ENCODE results near the gene KIF5A.

The KIF5A gene

GRCh38 chr12:57606399-57606798, 56.6 kb downstream of the KIF5A start:
- TF ChIP-seq, protein P1, sequence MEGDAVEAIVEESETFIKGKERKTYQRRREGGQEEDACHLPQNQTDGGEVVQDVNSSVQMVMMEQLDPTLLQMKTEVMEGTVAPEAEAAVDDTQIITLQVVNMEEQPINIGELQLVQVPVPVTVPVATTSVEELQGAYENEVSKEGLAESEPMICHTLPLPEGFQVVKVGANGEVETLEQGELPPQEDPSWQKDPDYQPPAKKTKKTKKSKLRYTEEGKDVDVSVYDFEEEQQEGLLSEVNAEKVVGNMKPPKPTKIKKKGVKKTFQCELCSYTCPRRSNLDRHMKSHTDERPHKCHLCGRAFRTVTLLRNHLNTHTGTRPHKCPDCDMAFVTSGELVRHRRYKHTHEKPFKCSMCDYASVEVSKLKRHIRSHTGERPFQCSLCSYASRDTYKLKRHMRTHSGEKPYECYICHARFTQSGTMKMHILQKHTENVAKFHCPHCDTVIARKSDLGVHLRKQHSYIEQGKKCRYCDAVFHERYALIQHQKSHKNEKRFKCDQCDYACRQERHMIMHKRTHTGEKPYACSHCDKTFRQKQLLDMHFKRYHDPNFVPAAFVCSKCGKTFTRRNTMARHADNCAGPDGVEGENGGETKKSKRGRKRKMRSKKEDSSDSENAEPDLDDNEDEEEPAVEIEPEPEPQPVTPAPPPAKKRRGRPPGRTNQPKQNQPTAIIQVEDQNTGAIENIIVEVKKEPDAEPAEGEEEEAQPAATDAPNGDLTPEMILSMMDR (IDR thresholded peaks at IDR 0.05; ENCODE audit: insufficient read depth, low read length, missing control alignments) = no peak
- CTCF ChIA-PET = interaction anchor here (1.1 to 5.0 kb wide), 5 partner anchors 14 to 27 kb away, joined by 3 to 35 read pairs (median 5); partner anchors contain the start of gene B4GALNT1
- DNase-seq (ENCODE audit: low read depth, low spot score) = no peak
- POLR2A ChIA-PET = no interaction called here
- H3K4me3 ChIP-seq (ENCODE audit: low read depth, low read length) = no peak overlapping the region

- ChIA-PET CTCF (interaction anchor here (1.1 to 5.0 kb wide), 5 partner anchors 13 to 26 kb away, joined by 3 to 35 read pairs (median 8); partner anchors contain the start of gene B4GALNT1), POLR2A (no interaction called here)
- TF ChIP-seq, protein P1 (IDR thresholded peaks at IDR 0.05; ENCODE audit: insufficient read depth, low read length, missing control alignments) = no peak
- H3K4me3 ChIP-seq (ENCODE audit: low read depth, low read length) = no peak overlapping the region
- no peak for DNase-seq (ENCODE audit: low read depth, low spot score)
These were observed 57.0 kb downstream of the KIF5A start for GRCh38 chr12:57606821-57607220.

DNA sequence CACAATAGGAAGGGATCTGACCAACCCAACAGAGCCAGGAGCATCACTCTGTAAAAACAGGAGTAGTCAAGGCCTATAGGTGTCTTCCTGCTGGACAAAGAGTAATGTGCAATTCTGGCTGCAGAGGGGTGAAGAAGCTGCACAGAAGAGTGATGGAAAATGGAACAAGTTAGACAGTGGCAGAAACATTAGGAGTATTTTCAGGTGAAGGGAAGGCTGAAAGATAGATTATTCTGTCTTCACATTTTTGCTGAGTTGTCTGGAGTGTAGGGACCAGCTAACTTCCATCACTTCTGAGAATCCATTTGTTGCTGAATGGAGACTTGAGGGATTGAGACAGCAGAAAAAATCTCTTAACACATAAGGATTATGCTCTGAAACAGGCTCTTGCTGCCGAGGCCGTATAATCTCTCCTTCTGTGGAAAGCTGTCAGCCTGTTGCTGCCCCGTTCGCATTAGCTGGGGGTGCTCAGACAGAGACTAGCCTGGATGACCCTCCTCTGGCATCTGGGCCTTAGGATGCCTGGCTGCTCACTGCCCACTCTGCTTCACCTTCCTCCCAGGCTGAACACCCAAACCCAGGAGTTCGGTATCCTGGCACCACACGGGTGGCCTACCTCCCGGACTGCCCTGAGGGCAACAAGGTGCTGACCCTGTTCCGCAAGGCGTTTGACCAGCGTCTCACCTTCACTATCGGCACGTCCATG, 58.3 kb downstream of the KIF5A start:
- no peak for DNase-seq (ENCODE audit: low read depth, low spot score)
- TF ChIP-seq, protein P1 (IDR thresholded peaks at IDR 0.05; ENCODE audit: insufficient read depth, low read length, missing control alignments) = no peak
- no peak overlapping the region for H3K4me3 ChIP-seq (ENCODE audit: low read depth, low read length)
- ChIA-PET CTCF (interaction anchor here (1.1 to 9.9 kb wide), 6 partner anchors 13 to 25 kb away, joined by 3 to 113 read pairs (median 6); partner anchors contain the start of gene B4GALNT1), POLR2A (no interaction called here)

DNA sequence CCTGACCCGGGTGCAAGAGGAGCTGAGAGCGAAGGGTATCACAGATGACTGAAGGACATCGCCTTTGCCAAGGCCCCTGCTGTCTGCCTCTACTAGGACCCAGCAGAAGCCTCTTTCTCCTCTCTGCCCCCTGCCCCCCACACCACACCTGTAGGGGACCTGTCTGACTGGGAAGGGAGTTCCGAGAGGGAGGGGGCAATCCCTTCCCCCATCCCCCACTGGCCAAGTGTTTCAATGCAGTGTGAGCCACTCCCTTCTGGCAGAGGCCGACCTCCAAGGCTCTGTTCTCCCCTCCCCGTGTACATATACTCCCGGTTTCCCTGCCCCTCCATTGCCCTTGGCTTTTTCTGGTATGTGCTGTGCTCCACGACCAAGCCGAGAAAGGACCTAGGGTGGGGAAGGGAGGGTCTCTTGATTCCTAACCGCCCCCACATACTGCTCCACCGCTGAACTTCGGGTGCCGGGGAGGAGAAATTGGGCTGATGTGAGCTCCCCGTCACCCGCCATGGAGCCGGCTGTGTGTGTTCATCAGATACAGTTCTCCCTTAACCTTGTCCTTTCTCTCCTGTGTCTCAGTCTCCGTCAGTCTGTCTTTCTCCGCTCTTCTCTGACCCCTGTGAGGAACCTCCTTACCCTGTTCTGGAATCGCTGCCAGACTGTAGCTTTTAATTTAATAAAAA, 59.4 kb downstream of the KIF5A start:
- ChIA-PET POLR2A (no interaction called here), CTCF (interaction anchor here (1.2 to 9.9 kb wide), 5 partner anchors 9 to 26 kb away, joined by 3 to 113 read pairs (median 3); partner anchors contain the start of gene B4GALNT1)
- no peak for DNase-seq (ENCODE audit: low read depth, low spot score)
- no peak overlapping the region for H3K4me3 ChIP-seq (ENCODE audit: low read depth, low read length)
- TF ChIP-seq, protein P1 (IDR thresholded peaks at IDR 0.05; ENCODE audit: insufficient read depth, low read length, missing control alignments) = no peak

GRCh38 chr12:57609781-57610553, 60.1 kb downstream of the KIF5A start:
- DNase-seq (ENCODE audit: low read depth, low spot score) = no peak
- POLR2A ChIA-PET = interaction anchor here (1.4 to 2.0 kb wide), 3 partner anchors 11 to 18 kb away, joined by 3 to 6 read pairs (median 5); partner anchors contain the start of gene PIP4K2C
- CTCF ChIA-PET = interaction anchor here (1.2 to 9.9 kb wide), 4 partner anchors 10 to 27 kb away, joined by 3 to 113 read pairs (median 17); no protein-coding TSS in a partner anchor
- no peak overlapping the region for H3K4me3 ChIP-seq (ENCODE audit: low read depth, low read length)
- TF ChIP-seq, protein P1 (IDR thresholded peaks at IDR 0.05; ENCODE audit: insufficient read depth, low read length, missing control alignments) = no peak

All from AG04449 (cell line).